ENCODE measurements around the gene GPR78.

DNA sequence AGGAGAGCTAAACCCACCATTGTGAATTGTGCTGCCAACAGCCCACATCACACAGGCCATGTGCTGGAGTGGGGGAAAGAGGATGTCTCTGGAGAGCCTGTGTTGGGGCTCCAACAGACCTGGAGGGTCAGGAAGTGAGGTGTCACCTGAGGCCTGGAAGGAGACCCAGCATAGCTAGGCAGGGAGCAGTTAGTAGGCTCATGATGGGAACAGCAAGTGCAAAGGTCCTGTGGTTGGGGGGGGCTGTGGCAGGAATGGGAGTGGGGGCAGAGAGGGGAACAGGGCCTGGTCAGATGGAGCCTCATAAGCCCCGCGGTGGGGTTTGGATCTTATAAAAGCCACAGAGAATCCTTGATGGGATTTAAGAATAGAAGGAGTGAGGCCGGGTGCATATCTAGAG lies 35.9 kb upstream of the GPR78 start:
- no peak for TF ChIP-seq CTCF (conservative IDR thresholded peaks at IDR 0.05; ENCODE audit: low read depth, low read length)
- TF ChIP-seq, protein P1, sequence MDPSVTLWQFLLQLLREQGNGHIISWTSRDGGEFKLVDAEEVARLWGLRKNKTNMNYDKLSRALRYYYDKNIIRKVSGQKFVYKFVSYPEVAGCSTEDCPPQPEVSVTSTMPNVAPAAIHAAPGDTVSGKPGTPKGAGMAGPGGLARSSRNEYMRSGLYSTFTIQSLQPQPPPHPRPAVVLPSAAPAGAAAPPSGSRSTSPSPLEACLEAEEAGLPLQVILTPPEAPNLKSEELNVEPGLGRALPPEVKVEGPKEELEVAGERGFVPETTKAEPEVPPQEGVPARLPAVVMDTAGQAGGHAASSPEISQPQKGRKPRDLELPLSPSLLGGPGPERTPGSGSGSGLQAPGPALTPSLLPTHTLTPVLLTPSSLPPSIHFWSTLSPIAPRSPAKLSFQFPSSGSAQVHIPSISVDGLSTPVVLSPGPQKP (IDR thresholded peaks at IDR 0.05; ENCODE audit: borderline replicate concordance, low read depth, low read length) = no peak
- TF ChIP-seq MXI1 (IDR thresholded peaks at IDR 0.05; ENCODE audit: borderline replicate concordance, low read depth, low read length) = no peak
- TF ChIP-seq, protein P2, sequence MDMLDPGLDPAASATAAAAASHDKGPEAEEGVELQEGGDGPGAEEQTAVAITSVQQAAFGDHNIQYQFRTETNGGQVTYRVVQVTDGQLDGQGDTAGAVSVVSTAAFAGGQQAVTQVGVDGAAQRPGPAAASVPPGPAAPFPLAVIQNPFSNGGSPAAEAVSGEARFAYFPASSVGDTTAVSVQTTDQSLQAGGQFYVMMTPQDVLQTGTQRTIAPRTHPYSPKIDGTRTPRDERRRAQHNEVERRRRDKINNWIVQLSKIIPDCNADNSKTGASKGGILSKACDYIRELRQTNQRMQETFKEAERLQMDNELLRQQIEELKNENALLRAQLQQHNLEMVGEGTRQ (IDR thresholded peaks at IDR 0.05; ENCODE audit: low read depth, low read length) = no peak
- TF ChIP-seq RAD21 (IDR thresholded peaks at IDR 0.05; ENCODE audit: low read length) = no peak
- TF ChIP-seq POLR2A (IDR thresholded peaks at IDR 0.05; ENCODE audit: low read depth, low read length) = no peak
- TF ChIP-seq CEBPB (IDR thresholded peaks at IDR 0.05; ENCODE audit: low read depth, low read length) = no peak
- TF ChIP-seq SMC3 (IDR thresholded peaks at IDR 0.05; ENCODE audit: low read depth, low read length) = no peak

Measured in IMR-90 (cell line).